ENCODE measurements around the gene BFSP2.

The BFSP2 gene

DNA sequence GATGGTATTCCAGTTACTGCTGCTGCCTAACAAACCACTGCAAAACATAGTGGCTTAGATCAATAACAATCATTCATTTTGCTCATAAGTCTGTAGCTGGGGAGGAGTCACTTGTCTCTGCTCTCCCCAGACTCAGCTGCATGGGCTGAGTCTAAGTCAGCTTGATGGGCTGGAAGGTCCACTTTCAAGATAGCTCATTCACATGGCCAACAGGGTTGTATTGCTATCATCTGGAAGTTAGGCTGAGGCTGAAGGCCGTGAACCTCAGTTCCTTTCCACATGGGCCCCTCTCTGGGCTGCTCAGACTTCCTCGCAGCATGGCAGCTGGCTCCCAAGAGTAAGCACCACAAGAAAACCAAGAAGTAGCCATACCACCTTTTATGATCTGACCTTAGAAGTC, 28.7 kb upstream of the BFSP2 start:
- ChIA-PET POLR2A (no interaction called here), CTCF (interaction anchor here (0.8 to 2.6 kb wide), 5 partner anchors 14 to 640 kb away, joined by 3 to 19 read pairs (median 3); no protein-coding TSS in a partner anchor)
- DNase-seq (ENCODE audit: low read depth, low spot score), result no peak

GRCh38 chr3:133371676-133372075, 28.2 kb upstream of the BFSP2 start:
- no peak overlapping the region for H3K4me3 ChIP-seq (ENCODE audit: low read depth, low read length)
- no peak for TF ChIP-seq CTCF (IDR thresholded peaks at IDR 0.05; ENCODE audit: insufficient read depth, low read length, missing control alignments)
- DNase-seq (ENCODE audit: low read depth, low spot score), result no peak
- ChIA-PET POLR2A (no interaction called here), CTCF (interaction anchor here (0.8 to 2.6 kb wide), 7 partner anchors 10 to 643 kb away, joined by 3 to 19 read pairs (median 3); no protein-coding TSS in a partner anchor)

More for the DNA sequence above, 28.7 kb upstream of the BFSP2 start:
- H3K4me3 ChIP-seq (ENCODE audit: low read depth, low read length), result no peak overlapping the region
- TF ChIP-seq CTCF (IDR thresholded peaks at IDR 0.05; ENCODE audit: insufficient read depth, low read length, missing control alignments), result no peak

DNA sequence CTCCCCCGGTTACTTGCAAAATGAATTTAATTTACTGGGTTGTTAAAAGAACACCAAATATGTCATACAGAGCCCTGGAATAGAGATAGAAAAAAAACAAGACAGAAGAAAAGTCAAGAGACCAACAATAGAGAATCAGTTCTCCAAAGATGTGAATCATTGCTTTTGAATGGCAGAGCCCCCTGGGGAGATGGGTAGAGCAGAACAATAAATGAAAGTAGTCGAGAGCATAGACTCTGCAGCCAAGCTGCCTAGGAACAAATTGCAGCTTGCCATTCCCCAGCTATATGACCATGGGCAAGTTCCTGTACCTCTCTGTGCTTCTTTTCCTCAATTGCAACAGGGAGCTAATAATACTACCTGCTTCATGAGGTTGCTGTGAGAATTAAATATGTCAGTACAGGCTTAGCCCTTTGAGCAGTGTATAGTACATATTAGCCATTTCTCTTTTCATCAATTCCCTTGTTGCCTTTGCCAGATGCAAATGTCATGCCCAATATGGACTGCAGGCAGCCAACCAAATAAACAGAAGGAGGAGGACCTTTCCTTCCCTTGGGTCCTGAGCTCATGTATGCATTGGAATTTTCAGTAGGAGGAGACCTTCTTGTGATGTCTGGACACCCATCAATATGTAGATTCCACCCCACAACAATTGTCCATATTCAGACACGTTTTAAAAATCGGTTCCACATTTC, 25.0 kb upstream of the BFSP2 start:
- H3K4me3 ChIP-seq (ENCODE audit: low read depth, low read length), result no peak overlapping the region
- no peak for TF ChIP-seq CTCF (IDR thresholded peaks at IDR 0.05; ENCODE audit: insufficient read depth, low read length, missing control alignments)
- CTCF ChIA-PET, result interaction anchor here (0.9 to 24.0 kb wide), 4 partner anchors 25 to 646 kb away, joined by 3 to 297 read pairs (median 82); partner anchors contain the start of genes BFSP2 and TMEM108
- POLR2A ChIA-PET, result no interaction called here
- no peak for DNase-seq (ENCODE audit: low read depth, low spot score)

DNA sequence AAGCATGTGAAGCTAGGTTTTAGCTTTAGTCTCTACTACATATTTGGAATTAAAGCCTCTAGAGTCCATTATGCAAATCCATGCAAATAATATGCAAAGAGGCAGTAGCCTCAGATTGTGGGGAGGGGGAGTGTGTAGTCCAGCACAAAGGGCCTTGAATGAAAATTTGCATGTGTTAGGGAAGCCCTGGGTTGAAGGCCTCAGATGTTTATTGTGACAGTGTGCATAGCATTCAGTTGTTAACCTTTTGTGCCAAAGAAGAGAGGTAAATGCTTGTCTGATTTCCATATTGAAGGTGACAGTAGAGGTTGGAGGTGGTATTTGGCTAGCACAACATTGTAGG, 24.5 kb upstream of the BFSP2 start:
- ChIA-PET CTCF (interaction anchor here (0.9 to 24.0 kb wide), 4 partner anchors 24 to 646 kb away, joined by 3 to 297 read pairs (median 82); partner anchors contain the start of genes BFSP2 and TMEM108), POLR2A (no interaction called here)
- no peak for TF ChIP-seq CTCF (IDR thresholded peaks at IDR 0.05; ENCODE audit: insufficient read depth, low read length, missing control alignments)
- DNase-seq (ENCODE audit: low read depth, low spot score), result no peak
- no peak overlapping the region for H3K4me3 ChIP-seq (ENCODE audit: low read depth, low read length)

GRCh38 chr3:133376810-133377209, 23.0 kb upstream of the BFSP2 start:
- DNase-seq (ENCODE audit: low read depth, low spot score), result no peak
- no peak overlapping the region for H3K4me3 ChIP-seq (ENCODE audit: low read depth, low read length)
- no peak for TF ChIP-seq CTCF (IDR thresholded peaks at IDR 0.05; ENCODE audit: insufficient read depth, low read length, missing control alignments)
- ChIA-PET POLR2A (no interaction called here), CTCF (interaction anchor here (0.8 to 24.0 kb wide), 6 partner anchors 11 to 648 kb away, joined by 3 to 297 read pairs (median 4); partner anchors contain the start of gene TMEM108)

GRCh38 chr3:133377396-133377795, 22.5 kb upstream of the BFSP2 start:
- TF ChIP-seq CTCF (IDR thresholded peaks at IDR 0.05; ENCODE audit: insufficient read depth, low read length, missing control alignments), result peak; percentile 49
- ChIA-PET POLR2A (interaction anchor here (1.0 kb wide), 1 partner anchor 336 kb away, joined by 3 read pairs; no protein-coding TSS in a partner anchor), CTCF (interaction anchor here (0.8 to 24.0 kb wide), 6 partner anchors 11 to 648 kb away, joined by 3 to 297 read pairs (median 4); partner anchors contain the start of gene TMEM108)
- no peak overlapping the region for H3K4me3 ChIP-seq (ENCODE audit: low read depth, low read length)
- peak; percentile 12 for DNase-seq (ENCODE audit: low read depth, low spot score)
